Transverse colon (tissue), 4 donors: ENCODE data around the gene PPP1CA.

Experiments used
- CTCF ChIP-seq, 5 experiments: fragments of 200-600 bp in 3 of 5; fragments of 450-650 bp in 2 of 5; sonication (generic) in 3 of 5; IDR thresholded peaks; 1 replicate in 2 of 5; 2 replicates in 3 of 5; pipeline ENCODE4 v1.5.1; 2016 to 2017; ENCODE audit warnings: antibody characterized with exemption in 5 of 5, inconsistent platforms in 3 of 5, mild to moderate bottlenecking in 2 of 5, moderate library complexity in 1 of 5
- EP300 ChIP-seq: sonication (generic); formaldehyde crosslinking; IDR thresholded peaks from one replicate; pipeline ENCODE4 v1.6.1; 2017; ENCODE audit warnings: antibody characterized with exemption, low read depth
- POLR2A ChIP-seq: fragments of 450-650 bp; IDR thresholded peaks from one replicate; pipeline ENCODE4 v1.6.1; 2016; ENCODE audit warnings: antibody characterized with exemption, mild to moderate bottlenecking, moderate library complexity
- POLR2AphosphoS5 ChIP-seq, 3 donors: sonication (generic); formaldehyde crosslinking; IDR thresholded peaks; one replicate each; pipeline ENCODE4 v1.6.1; 2016; ENCODE audit warnings: antibody characterized with exemption in 3 of 3

GRCh38 chr11:67356387-67356863 is 45.2 kb downstream of the PPP1CA start:
- TF ChIP-seq CTCF (IDR thresholded peaks at IDR 0.05) (no peak), POLR2AphosphoS5 (IDR thresholded peaks at IDR 0.05) (no peak), POLR2A (no peak), EP300 (no peak)
